HG02870 (cell line): ENCODE results near the gene CPNE8.

Source experiments
- ATAC-seq: cut with Tn5 transposase; IDR thresholded peaks from one replicate; pipeline ENCODE4 v1.9.1; 2021; ENCODE audit warnings: mild to moderate bottlenecking, moderate library complexity; ENCODE audit not compliant: unreplicated experiment

CPNE8 gene

DNA sequence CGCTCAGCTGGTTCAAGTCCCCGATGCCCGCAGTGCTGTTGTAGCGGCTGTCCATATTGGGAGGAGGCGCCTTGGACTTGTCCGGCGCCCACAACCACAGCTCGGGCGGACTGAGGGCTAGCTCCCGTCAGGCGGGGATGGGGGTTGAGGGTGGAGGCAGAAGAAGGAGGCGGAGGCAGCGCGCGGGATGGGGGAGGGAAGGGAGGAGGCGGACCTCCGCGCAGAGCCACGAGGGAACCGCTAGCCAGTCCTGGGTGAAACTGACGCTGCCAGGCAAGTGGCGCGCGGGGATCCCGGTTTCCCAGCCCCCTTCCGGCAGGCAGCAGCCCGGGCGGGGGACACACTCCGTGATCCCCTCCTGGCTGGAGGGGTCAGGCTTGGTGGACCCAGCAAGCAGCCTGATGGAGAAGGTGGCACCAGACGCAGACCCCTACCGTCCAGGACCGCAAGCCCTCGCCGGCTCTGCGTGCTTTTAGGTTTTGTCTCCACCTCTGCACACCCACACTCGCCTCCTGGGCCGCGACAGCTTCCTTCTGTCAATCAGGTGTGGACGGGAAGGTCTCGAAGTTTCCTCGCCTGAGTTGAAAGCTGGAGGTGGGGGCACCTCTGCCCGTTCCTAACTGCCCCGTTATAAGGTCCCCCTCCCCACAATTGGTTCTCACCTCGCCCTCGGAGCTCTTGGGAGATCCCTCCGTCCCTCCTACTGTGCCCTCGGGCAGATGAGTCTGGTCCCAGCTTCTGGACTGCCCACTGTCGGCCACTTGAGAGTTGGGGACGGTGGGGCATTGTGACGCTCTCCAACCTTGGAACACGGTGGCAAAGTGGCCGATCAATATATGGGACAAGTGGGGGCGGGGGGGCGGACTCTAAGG is at the start of gene CPNE8:
CPNE8 (minus strand) TSS at position 112 of the 872 bp plus-strand sequence; CDS start at position 55, 57 bp downstream.
- no peak for ATAC-seq

DNA sequence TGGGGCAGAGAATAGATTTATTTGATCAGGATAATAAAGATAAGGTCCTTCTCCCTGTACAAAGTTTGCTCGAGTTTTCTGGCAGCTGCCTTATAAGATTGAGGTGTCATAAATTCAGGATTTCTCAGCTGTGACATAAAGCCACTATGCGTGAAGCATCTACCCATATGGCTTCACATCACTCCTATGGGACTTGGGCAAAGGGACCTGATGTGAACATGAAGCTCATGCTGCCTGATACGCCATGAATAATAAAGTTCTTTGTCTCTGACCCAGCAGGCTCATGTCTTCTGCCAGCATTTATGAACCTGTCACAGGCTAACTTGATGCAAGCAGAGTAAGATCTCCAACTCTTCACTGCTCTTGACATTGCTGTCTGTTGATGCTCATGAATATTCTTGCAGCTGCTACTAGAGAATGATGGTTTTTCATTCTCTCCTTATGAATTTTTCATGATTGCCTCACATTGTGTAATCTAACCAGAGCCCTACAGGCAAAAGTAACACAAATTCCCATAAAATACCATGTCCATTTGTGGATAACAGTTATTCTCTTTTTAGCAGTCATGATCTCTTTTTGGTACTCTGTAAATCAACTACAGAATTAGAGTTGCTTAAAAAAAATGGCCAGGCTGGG is 49.0 kb upstream of the CPNE8 start:
- no peak for ATAC-seq

- no peak for ATAC-seq
These were observed 44.0 kb upstream of the CPNE8 start for GRCh38 chr12:38949363-38949762.

DNA sequence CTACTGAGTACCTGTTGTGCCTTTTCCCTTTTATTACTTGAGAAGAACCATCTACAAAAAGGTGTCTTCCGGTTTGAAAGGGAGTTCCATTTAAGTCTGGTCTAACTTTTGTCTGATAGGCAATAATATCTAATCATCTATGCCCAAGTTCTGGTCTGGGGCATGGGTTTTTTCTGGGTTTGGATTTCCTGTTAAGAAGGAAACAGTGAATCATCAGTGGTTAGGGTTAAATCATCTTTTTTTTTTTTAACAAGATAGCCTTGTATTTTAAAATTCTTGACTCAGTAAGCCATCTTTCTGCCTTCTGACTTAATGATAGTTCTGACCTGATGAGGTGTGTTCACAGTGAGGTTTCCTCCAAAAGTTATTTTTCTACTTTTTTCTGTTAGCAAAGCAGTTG is 29.3 kb upstream of the CPNE8 start:
- no peak for ATAC-seq

GRCh38 chr12:38934078-38934584 is 28.7 kb upstream of the CPNE8 start:
- ATAC-seq: no peak

- no peak for ATAC-seq
These were observed 26.9 kb upstream of the CPNE8 start for GRCh38 chr12:38932320-38932719.

- ATAC-seq: no peak
These were observed 26.1 kb upstream of the CPNE8 start for GRCh38 chr12:38931461-38931860.

DNA sequence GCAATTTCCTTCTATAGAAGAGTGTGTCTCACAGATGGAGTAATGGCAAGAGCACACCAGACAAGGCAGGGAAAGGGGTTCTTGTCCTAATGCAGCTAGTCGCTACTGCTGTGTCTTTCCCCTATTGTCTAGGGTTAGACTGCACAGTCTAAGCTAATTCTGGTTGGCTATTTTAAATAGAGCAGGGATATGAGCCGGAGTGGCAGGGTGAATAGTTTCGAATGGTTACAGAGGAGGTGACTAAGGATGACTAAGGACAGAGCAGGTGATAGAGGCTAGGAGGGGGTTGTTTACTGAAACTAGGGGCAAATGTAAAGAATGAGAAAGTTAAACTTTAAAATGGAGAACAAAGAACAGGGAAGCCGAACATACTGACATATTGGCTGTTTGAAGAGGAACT is 25.6 kb upstream of the CPNE8 start:
- no peak for ATAC-seq

DNA sequence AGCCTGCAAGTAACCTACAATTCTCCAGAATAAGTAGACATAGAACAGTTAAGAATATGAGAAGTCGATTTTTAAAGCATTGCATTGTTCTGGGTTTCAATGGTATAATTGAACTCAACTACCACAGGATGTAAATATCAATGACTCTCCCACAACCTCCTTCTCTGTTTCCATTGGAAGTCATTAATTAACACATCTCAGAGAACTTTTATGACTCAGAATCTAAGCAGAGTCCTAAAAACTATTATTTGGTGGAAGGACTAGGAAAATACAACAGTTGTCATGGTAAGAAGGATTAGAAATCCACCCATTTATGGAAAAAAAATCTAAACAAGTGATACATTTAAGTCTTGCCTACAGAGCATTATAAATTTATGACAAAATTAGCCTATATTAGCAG is 21.1 kb upstream of the CPNE8 start:
- no peak for ATAC-seq

DNA sequence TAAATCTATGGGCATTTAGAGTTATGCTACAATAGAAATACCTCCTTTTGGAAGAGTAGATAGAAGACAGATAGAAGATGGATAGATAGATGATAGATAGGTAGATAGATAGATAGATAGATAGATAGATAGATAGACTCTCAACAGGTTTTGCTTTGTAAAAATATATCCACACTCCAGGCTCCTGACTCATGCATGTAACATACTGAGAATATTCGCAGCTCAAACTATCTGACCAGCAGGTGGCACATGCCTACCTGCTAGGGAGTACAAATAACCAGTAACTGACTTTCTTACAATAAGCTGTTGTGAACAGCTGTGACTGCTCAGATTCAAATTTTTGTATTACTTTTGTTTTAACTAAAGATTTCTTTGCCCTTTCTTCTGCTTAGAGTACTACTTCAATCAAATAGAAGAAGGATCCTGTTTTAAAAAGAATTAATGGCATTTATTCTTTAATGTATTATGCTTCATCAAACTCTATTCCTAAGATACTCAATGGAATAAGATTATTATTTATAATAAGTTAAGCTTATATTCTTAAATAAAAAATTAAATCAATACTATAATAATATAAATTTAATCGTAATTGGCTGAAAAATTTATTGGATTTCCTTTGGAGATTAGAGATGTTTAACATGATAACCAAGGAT is 15.8 kb upstream of the CPNE8 start:
- ATAC-seq: peak; percentile 68

DNA sequence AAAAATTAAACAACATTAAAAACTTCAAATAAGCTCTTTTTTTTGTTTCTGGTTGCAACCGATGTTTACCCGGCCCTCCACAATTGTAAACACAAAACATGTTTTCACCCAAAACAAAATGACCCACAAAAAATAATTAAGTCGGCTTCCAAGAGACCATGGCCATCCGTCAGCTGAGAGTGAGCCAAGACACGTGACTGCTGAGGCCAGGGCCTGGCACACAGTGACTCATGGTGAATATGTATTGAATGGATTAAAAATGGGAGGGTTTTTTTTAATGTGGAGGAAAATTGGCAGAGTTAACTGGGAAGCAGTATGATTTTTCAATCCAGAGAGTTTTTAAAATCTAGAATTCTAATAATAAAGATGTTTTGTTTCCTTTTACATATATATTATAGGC is 13.8 kb upstream of the CPNE8 start:
- ATAC-seq: no peak

DNA sequence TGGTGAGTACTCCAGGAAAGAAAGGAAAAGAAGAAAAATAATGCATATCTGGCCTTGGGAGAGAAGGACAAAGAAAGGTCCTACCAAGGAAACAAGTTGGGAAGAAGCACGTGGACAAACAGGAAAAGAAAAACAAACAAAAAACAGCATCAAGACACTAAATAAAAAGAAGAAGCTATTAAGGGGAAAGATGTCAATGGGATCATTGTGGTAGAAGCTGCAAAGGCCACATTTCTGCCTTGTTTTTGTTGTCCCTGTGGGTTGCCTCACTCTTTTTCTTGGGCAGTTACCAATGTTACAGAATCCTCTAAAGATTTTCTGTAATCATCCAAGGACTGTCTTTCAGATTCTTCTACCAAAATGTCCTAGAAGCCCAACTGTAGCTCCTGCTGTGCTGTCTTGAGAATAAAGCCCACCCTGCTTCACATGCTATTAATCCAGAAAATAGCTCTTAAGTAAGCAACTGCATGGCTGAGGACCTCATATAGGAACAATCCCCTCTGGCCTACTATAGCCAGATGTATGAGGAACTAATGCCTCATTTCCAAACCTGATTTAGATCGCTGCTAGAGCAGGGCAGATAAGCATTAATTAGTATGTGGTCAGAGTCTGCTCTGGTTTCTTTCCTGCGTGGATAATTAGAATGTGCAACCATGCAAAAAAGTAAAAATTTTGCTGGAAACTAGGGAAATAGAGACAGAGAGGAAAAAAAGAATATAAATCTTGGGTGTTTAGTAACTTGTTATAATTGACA is 10.2 kb upstream of the CPNE8 start:
- no peak for ATAC-seq

GRCh38 chr12:38912116-38912515 is 6.7 kb upstream of the CPNE8 start:
- no peak for ATAC-seq

DNA sequence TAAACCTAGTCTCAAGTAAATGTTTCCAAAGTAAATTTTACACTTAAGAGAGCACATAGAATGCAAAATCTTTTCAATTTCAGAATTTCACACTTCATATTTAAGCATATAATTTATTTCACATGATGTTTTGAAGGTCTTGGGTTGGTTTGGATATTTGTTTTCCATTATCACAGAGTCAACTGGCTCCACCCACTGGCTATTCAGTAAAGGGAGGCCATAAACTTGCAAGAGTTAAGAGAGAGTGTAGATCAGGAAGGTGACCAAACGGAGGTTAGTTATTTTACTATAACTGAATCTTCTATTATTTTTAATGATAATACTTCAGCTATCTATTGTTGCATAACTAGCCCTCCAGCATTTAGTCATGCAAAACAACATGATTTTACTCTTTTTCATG is 6.2 kb upstream of the CPNE8 start:
- no peak for ATAC-seq

DNA sequence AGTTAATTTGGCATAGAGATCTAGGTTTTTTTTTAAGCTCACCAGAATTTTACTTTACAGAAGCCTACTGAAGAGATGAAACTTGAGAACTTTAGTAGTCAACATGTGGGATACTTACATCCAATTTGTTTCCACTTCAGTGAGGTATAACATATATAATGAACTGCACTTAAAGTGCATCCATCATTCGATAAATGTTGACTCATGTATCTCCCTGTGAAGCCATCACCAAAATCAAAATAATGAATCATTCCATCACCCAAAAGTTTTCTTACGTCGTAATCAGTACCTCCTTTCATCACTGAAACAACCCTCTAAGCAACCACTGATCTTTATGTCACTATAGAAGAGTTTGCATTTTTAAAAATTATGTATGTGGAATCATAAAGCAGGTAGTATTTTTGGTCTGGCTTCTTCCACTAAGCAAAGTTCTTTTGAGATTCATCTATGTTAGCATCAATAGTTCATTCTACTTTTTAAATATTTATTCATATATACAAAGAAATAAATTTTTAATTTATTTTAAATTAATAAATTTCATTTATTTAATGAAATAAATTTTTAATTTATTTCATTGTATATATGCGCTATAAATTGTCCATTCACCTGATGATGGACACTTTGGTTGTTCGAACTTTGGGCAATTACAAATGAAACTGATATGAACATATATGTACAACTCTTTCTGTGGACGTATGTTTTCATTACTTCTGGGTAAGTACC is 2.0 kb upstream of the CPNE8 start:
- ATAC-seq: no peak

DNA sequence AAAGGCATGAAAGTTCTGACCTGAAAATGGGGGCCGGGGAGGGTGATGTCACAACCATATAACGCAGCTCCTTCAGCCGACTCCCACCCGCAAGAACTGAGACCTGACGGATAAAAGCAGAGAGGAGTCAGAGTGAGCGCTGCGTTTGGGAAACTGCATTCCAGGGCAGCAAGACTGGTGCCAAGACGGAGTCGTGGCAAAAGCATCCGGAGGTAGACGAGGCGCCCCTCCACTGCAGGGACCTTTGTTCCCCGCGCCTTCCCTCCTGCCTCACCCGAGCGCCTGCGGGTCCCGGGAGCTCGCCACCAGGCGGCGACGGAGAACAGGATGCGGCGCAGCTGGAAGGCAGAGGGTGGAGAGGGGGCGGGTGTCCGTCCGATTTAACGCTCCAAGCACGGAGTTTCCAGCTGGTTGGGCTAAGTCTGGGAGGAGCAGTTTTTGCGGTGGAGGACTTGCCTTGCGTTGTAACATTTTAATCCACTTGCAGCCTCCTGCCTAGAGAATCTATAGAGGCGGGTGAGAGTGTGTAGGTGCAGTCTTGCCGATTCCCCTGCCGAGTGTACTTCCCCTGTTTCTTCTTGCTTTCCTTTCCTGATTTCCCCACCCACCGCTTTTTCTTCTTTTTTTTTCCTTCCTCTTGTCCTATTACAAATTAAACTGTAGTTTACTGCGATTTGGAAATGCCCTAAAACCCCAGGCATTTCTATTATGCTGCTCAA is 1.2 kb upstream of the CPNE8 start:
- ATAC-seq: peak; percentile 64

GRCh38 chr12:38904537-38905479 is 583 bp downstream of the CPNE8 start:
- peak; percentile 43 for ATAC-seq

- ATAC-seq: no peak
These were observed 1.8 kb downstream of the CPNE8 start for GRCh38 chr12:38903596-38903995.
